GM18508 (cell line): ENCODE measurements around the gene MAPK12.

ENCODE experiments used
- ATAC-seq: cut with Tn5 transposase; IDR thresholded peaks from one replicate; pipeline ENCODE4 v1.9.1; 2021; ENCODE audit warnings: moderate number of reproducible peaks; ENCODE audit not compliant: insufficient read depth, unreplicated experiment

The MAPK12 gene

DNA sequence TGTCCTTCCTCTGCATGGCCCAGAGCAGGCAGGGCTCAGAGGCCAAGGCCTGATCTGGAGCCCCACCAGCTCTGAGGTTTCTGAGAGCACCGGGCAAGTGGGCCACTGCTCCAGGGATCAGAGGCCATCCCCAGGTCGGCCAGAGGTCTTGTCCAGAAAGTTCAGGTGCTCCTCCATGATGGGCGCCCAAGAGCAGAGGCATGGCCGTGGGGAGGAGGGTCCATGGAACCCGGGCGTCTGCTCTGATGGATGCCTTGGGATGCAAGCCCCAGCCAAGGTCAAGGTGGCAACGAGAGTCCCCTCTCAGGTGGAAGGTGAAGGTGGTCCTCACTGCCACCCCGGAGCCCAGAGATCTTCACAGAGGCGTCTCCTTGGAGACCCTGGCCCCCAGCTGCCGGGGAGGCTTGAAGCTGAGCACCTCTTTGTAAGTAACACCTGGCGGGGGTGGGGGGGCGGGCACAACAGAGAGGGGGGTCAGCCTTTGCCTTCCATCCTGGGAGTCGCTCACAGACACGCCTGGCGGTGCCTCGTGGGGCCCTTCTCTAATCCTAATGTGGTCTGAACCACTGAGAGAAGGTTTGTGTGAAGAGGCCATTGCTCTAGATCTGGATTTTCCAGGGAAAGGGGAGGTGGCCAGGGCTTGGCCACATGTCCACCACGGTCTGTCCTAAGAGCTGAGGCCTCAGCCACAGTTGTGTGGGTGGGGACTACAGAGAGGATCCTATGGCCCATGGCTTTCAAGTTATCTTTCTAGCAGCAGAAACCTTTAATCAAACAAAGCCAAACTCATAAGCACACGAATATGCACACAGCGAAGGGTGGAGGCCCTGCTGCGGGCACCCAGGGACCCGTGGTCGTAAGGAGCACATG lies 8.2 kb downstream of the MAPK12 start:
- ATAC-seq, result no peak

DNA sequence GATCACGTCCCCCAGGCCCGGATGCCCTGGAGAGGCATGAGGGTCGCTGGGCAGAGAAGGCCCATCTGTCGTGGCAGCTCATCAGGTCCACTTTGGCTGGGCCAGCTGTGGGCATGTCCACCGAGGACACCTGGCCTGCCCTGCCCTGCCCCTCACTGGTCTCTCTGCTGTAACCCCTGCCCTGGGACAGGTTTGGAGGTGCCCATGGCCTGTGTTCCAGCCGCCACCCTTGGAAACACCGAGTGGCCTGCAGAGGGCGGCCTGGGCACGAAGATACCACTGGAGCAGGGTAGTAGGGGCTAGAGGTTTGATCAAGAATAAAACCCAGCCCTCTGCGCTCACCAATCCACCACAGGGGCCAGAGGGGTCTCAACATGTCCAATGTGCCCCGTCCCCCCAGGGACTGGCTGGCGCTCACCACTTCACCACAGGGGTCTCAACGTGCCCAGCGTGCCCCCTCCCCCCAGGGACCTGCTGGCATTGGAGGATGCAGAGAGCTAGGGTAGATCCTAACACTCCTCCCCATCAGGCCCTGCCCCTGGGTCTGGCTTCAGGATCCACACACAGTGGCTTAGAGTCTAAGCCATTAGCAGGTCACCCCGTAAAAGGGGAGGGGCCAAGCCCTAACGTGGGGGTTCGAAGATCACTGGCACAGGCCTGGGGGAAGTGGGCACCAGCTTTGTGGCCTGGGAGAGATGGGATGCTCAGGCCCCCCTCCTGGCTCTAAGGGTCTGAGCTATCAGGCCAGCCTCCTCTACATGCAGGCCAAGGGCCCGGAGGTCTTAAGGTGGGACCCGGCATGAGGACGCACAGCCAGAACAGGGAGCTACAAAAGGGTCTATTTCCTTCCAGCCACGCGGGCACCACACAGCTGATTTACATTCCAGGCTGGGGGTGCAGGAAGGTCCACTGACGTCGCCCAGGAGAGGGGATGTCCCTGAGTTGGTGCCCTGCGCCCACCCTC lies 9.1 kb downstream of the MAPK12 start:
- no peak for ATAC-seq

DNA sequence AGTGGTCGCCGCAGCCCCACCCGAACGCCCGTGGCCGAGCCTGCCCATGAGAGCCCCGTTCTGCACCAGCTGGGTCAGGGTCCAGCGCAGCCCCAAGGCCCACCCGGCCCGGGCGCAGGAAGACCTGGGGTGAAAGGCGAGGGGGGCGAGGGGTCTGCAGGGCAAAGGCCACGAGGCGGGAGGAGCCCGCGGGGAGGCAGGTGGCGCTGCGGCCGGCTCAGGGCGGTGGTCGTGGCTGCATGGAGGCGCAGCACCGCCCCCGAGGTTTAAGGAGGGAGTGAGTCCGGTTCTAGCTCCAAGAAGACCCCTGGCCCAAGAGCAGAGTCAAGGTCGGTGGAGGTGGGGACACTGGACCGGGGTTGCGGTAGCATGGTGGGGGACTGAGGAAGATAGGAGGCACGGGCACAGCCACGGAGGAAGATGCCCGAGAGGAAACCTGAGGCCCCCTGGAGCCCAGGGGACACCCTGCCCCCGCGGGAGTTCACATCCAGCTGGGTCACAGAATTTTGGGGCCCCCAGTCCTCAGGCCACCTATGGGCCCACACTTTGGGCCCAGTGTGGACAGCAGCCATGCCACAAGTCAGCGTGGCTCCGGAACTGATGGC lies 9.9 kb downstream of the MAPK12 start:
- no peak for ATAC-seq

DNA sequence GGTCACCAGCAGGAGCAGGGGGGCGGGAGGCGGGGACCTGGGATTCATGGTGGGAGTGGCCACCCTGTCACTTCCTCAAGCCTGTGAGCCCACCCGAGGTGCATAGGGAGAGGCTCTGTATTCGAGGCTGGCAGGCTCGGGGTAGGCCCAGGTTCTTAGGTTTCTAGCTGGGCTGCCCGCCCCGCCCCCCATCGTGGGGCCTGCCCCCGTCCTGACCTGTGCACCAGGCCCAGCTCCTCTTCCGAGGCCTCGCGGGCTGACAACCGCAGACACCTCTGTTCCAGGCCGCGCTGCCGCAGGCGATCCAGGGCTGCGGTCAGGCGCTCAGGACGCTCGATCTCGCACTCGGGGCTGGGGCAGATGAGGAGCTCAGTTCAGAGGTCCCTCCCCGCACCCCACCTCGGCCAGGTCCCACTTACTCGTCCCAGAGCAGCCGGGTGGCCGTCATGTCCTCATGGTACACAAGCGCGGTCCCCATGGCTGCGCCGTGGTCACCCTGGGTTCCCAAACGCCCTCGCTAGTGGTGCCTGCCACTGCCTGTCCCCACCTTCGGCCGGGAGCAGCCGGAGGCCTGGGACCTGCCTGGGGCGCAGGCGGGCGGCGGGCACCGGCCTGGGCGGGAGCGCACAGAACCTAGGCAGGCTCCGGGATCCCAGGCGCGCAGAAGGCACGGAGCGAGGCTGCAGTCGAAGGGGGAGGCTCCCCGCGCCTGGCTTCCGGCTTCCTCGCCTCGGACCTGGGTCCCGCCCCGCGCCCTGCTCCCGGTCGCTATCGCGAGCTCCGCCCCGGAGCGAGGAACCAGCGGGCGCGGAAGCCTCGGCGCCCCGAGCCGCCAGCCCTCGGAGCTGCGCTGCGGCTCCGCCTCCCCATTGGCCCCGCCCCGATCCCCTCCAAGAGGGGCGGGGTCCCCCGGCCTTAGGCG lies 10.7 kb downstream of the MAPK12 start, which contains the start of gene HDAC10:
Gene HDAC10 (minus strand): TSS at position 711 of the 922 bp plus-strand sequence. CDS start 233 bp downstream, at position 478.
- ATAC-seq, result no peak

DNA sequence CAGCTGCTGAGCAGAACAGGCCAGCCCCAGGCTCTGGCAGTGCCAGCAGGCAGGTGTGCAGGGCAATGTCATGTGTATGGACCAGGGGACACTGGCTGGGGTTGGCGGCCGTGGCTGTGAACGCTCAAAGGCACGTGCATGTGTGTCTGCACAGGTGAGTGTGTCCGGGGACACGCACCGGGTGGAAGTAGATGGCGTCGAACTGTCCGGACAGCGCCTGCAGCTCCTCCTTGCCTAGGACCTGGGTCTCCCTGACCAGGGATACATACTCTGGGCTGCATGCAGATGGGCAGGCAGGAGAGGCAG lies 11.3 kb downstream of the MAPK12 start:
- ATAC-seq, result no peak

DNA sequence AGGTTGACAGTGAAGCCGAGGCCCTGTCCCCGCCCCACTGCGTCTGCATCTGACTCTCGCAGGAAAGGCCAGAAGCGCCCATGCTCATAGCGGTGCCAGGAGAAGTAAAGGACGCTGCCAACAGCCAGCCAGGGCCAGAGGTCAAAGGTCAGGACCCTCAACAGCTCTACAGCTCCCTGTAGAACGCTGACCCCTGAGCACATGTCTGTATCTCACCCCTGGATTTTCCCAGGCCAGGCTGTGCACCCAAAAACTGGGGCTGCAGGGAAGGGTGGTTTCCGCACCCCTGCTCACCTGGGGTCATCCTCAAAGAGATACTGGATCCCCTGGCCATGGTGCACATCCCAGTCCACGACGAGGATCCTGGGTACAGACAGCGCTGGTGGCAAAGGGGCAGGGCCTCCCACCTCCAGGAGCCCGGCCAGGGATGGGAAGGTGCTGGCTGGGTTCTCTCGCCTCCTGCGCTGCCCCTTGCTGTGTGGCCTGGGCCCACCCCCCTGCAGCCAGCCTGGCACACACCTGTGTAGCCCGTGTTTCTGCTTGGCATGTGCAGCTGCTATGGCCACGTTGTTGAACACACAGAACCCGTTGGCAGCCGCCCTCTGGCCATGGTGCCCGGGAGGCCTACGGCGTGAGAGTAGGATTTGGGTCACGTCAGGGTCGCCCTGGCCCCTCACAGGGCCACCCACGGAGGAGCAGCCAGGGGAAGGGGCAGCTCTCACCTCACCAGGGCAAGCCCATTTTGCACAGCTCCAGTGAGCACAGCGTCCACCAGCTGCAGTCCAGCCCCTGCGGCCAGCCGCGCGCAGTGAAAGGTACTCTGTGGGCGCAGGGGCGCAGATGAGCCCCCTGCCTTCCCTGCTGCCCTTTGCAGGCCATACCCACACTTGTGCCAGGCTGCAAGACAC lies 11.9 kb downstream of the MAPK12 start:
- ATAC-seq, result no peak

DNA sequence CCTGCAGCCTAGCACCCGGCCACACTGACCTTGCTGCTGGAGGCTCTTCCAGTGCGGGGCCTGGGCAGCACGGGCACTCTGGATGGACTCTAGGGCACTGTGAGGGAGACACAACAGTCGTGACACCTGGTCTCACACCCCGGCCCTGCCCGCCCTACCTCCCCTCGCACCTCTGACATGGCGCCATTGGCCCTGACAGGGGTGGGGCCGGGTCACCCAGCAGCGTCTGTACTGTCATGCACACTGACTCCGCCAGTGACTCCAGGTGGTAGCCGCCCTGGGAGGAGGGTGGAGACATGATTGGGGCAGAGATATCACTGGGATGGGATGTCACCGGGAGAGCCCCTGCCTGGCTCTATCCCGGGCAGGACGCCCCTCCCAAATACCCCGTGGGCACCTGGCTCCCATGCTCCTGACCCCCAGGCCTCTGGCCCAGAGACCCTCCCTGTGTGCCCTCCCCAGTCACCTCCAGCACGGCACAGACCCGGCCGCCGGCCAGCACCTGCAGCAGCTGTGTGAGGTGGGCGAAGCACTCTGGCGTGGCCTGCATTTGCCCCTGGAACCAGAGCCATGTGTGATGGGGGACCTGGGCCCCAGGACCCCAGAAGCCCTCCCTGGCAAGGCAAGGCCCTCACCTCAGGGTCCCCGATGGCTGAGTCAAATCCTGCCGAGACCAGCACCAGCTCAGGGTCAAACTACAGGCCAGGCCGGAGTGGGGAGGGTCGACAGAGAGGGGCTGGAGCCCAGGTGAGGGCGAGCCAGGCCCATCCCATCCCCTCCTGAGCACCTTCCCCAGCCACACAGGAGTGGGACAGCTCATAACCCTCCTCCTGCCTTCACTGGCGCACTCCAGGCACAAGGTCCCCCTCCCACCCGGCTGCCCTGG lies 13.0 kb downstream of the MAPK12 start:
- ATAC-seq, result no peak

DNA sequence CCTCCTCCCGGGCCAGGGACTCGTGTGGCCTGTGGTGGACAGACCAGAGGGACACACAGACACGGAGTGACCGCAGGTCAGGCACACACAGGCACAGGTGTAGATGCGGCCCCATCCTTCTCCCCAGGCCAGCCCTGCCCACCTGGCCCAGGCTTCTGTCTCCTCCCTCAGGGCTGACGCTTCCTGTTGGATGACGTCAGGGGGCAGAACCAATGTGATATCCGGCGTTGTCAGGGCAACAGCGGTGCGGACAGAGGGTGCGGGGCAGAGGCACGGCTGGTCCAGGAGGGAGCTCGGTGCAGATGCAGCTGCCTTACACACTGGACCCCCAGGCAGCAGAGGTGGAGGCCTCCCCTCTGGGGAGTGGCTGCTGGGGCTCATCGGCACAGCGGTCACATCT lies 13.7 kb downstream of the MAPK12 start:
- ATAC-seq, result no peak

DNA sequence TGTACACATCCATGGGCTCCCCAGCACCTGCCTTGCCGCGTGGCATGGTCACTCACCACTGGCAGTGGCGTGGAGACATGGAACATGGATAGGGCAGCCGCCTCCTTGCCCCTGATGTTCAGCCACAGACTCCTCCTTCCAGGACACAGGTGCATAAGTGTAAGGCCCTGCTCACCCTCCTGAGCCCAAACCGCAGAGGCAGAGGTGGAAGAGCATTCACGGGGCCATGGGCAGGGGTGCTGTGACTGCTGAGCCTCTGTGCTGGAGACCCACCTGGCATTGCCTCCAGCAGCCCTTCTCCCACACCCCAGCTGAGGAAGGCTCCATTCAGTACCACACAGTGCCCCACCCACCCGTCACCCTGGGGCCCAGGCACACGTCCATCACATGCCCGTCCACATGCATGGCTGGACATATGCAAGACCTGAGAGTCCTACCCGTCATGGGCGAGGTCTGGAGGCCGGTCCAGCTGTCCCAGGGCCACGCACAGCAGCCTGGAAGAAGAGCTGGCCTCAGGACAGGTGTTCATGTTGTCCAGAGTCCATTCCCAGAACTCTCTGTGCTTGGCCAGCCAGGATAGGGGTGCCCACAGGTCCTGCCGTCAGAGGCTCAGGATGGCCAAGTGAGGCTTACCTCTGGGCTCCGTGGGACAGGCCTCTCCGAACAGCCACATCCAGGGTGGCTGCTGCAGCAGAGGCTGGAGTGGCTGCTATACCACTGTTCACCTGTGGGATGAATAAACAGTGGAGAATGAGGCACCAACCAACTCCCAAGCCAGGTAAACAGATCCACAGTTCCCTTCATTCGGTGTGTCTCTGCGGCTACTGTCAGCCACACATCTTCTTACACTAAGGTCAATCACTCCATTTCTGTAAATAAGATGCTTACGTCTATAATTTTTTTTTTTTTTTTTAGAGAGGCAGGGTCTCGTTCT lies 15.0 kb downstream of the MAPK12 start:
- no peak for ATAC-seq

DNA sequence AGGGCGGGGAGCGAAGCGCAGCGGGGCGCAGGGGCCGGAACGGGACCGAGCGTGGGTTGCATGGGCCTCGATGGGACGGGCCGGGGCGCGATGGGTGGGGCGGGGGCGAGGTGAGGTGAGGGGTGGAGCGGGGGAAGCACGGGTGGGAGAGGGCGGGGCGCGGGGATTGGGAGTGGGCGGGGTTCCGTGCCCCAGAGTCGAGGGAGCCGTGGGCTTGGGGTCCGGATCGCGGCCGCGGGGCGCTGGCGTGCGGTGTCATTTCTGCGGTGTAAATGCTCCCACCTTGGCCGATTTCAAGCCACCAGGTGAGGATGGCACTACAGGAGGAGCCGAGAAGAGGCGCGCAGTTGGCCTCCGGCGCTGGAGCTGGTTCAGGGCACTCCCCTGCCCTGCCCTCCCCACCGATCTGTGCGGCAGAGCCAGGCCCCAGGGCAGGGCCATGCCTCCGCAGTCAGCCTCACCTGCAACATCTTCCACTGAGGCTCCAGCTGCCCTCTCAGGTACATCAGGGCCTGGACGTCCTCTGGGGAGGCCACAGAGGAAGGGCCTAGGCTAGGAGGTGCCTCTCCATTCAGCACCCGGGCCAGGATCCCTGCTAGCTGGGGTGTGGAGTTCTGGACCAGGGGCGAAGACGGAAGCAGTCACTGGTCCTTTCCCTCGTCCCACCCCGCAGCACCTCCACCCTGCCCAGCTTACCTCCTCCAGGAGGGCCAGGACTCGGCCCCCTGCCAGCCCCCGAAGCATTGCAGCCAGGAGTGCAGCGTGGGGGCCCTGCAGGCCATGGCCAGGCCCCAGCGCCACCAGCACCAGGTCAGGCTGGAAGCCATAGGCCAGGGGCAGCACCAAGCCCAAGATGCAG lies 16.0 kb downstream of the MAPK12 start:
- no peak for ATAC-seq

DNA sequence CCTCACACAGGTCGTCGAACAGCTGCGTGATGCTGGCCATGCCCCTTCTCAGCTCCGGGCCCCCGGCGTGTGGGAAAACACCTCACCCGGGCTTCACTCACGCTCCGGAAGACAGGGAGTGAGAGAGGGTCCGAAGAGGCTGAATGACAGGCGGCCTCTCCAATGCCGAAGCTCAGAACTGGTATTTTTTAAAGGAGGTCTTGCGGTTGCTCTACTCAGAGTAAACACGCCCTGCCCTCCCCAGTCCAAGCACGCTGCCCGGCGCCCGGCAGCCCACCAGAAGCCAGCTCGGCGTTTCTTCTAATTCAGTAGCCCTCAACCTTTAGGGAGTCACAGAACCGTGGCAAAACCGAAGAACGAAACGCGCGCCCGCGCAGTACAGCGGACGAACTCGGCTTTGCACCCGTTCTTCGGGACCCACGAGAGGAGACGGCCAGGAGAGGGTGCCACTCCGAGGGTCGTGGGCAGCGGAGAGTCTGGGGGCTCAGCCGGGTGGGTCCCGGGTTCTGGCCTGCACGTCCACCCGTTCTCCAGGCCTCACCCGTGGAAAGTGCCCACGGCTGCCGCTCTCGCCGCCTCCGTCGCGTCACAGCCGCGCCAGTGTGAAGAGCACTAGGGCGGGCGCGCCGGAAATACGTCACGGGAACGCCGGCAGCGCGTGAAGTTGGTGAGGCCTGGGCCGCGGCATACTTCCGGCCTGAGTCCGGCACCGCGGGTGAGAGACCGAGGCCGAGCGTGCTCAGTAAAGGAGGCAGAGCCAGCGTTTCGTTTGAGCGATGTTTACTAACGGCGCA lies 16.9 kb downstream of the MAPK12 start, which contains the start of gene TUBGCP6:
Gene TUBGCP6 (minus strand): TSS at position 604 of the 794 bp plus-strand sequence. CDS start 564 bp downstream, at position 40.
- ATAC-seq, result no peak

DNA sequence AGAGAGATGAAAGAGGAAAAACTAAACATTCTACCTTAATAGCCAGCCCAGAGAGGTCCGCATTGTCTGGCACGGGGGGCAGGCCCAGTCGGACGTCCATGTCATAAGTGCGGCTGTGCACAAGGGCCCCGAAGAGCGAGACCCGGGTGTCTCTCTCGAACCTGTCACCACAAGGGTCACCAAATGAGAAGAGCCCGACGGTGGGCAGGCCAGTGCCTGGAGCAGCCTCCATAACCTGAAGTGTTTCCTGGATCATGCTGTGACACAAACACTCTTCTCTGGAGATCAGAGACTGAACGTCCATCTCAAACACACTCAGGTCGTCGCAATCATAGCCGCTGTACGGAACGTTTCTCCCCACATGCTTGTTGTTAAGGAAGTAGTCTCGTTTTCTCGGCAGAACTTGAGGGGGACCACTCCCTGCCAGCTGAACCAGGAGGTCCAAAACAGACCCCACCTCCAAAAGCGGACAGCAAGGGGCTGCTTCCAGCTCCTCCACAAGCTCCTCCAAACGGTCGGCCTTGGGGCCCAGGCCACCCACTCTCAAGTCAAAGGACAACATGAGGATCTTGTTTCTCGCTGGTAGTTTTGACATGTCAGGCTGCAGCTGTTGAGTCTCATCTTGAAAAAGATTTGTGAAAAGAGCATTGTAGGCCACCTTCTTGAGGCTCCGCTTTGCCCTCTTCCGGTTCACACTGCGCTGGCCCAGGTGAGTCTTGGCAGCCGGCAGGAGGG lies 17.6 kb downstream of the MAPK12 start:
- no peak for ATAC-seq

DNA sequence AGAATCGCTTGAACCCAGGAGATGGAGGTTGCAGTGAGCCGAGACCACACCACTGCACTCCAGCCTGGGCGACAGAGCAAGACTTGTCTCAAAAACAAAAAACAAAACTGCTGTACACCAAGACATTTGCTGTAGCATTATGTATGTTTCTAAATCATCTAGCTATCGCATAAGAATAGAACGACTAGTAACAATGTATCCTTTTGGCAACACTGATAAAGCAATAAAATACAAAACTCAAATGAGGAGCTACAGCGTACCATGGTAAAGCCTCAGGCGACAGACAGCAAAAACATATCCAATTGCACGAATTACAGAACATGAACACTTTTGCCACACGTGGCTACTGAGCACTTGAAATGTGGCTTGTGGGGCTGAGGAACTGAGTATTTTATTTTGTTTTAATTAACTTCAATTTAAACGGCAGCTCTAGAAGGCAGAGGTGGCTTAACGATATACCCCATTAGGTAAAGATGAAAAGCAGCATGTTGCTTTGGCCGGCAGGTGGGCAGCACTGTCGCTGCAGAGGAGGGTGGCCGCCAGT lies 19.0 kb downstream of the MAPK12 start:
- no peak for ATAC-seq

DNA sequence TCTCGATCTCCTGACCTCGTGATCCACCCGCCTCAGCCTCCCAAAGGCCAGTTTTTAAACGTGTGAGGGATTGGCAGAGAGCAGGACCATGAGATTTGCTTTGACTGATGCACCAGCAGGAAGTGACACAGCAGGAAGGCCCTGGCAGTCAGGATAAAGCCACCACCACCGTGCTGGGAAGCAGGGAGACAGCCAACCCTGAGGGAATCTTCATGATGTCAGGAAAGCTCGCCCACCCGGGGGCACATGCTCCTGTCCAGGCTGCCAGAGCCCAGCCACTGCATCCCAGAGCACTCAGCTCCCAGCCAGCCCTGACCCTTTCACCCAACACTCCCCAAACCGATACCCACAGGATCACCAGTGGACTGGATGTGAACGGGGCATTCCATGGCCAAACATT lies 22.7 kb downstream of the MAPK12 start:
- no peak for ATAC-seq
